GM03348 (cell line): ENCODE data around the gene MAP3K10.
A peak's percentile ranks its signal among the peaks of the same experiment; 100 is the strongest.

Experiments used
- DNase-seq: peaks from one replicate; pipeline ENCODE4 v3.0.0; 2012; ENCODE audit warnings: low spot score

MAP3K10 gene

GRCh38 chr19:40174092-40174491 is 17.1 kb upstream of the MAP3K10 start:
- DNase-seq = no peak

- no peak for DNase-seq
Observed at GRCh38 chr19:40175820-40176219, 15.4 kb upstream of the MAP3K10 start.

GRCh38 chr19:40177286-40178070 is 13.7 kb upstream of the MAP3K10 start:
- no peak for DNase-seq

GRCh38 chr19:40178756-40179155 is 12.5 kb upstream of the MAP3K10 start:
- DNase-seq = no peak

- DNase-seq = no peak
Observed at GRCh38 chr19:40184273-40184672, 7.0 kb upstream of the MAP3K10 start.

- DNase-seq = peak; percentile 75
Observed at GRCh38 chr19:40191836-40192646, 815 bp downstream of the MAP3K10 start.

GRCh38 chr19:40192758-40193586 is 1.7 kb downstream of the MAP3K10 start:
- no peak for DNase-seq

GRCh38 chr19:40193587-40193849 is 2.3 kb downstream of the MAP3K10 start:
- DNase-seq = peak; percentile 53

GRCh38 chr19:40198272-40198990 is 7.2 kb downstream of the MAP3K10 start:
- DNase-seq = no peak

GRCh38 chr19:40200341-40201099 is 9.3 kb downstream of the MAP3K10 start:
- DNase-seq = no peak

GRCh38 chr19:40204381-40204780 is 13.2 kb downstream of the MAP3K10 start:
- no peak for DNase-seq

- DNase-seq = no peak
Observed at GRCh38 chr19:40205760-40206159, 14.5 kb downstream of the MAP3K10 start.

GRCh38 chr19:40208602-40209001 is 17.4 kb downstream of the MAP3K10 start:
- DNase-seq = no peak

GRCh38 chr19:40210889-40211288 is 19.7 kb downstream of the MAP3K10 start:
- no peak for DNase-seq

- no peak for DNase-seq
Observed at GRCh38 chr19:40213251-40213829, 22.1 kb downstream of the MAP3K10 start.

GRCh38 chr19:40213882-40214570 is 22.8 kb downstream of the MAP3K10 start:
- no peak for DNase-seq

GRCh38 chr19:40214936-40215335 is 23.7 kb downstream of the MAP3K10 start:
- DNase-seq = no peak

- no peak for DNase-seq
Observed at GRCh38 chr19:40216013-40216776, 25.0 kb downstream of the MAP3K10 start.

- no peak for DNase-seq
Observed at GRCh38 chr19:40216777-40217026, 25.5 kb downstream of the MAP3K10 start.
